Measurements from ENCODE around the gene PXMP4.

PXMP4 gene

DNA sequence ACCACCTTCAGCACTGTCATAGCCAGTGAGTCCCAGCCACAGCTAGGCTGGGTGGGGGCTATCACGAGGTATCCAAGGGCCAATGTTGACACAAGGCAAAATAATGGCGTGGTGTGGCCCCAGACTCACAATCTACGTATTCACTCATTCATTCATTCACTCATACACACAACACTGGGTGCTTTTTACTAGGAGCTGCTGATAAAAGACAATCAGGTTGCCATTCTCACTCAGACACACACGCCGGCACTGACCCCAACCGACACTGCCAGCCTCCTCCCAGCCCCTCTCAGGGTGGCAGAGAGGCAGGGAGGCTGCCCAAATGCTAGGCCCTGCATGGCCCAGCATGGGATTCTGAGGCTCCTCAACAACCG, 59.4 kb downstream of the PXMP4 start:
- no peak overlapping the region for H3K4me2 ChIP-seq (ENCODE audit: low read length)
- H3K27me3 ChIP-seq (ENCODE audit: control insufficient read depth, low read length) = no peaks in the 10 kb centered on the region
- H3K9me2 ChIP-seq (replicated peaks; ENCODE audit: control insufficient read depth, low read length) = no peaks in the 10 kb centered on the region
- no peaks in the 10 kb centered on the region for H3K79me2 ChIP-seq (ENCODE audit: control insufficient read depth, low read length)
- H3K9me3 ChIP-seq (ENCODE audit: control insufficient read depth, insufficient read depth, low read length) = no peaks in the 10 kb centered on the region
- no peaks in the 10 kb centered on the region for H4K20me1 ChIP-seq (ENCODE audit: control insufficient read depth, insufficient read depth, low read depth, low read length)
- H3K36me3 ChIP-seq (ENCODE audit: control insufficient read depth, low read length) = no peaks in the 10 kb centered on the region; the same call in 1 of the 2 replicates
- no peak for TF ChIP-seq EZH2phosphoT487 (IDR thresholded peaks at IDR 0.05; ENCODE audit: borderline replicate concordance, low read length)
- TF ChIP-seq, protein P1, sequence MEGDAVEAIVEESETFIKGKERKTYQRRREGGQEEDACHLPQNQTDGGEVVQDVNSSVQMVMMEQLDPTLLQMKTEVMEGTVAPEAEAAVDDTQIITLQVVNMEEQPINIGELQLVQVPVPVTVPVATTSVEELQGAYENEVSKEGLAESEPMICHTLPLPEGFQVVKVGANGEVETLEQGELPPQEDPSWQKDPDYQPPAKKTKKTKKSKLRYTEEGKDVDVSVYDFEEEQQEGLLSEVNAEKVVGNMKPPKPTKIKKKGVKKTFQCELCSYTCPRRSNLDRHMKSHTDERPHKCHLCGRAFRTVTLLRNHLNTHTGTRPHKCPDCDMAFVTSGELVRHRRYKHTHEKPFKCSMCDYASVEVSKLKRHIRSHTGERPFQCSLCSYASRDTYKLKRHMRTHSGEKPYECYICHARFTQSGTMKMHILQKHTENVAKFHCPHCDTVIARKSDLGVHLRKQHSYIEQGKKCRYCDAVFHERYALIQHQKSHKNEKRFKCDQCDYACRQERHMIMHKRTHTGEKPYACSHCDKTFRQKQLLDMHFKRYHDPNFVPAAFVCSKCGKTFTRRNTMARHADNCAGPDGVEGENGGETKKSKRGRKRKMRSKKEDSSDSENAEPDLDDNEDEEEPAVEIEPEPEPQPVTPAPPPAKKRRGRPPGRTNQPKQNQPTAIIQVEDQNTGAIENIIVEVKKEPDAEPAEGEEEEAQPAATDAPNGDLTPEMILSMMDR (IDR thresholded peaks at IDR 0.05; ENCODE audit: low read depth, low read length, poor library complexity, severe bottlenecking) = no peak
- no peaks in the 10 kb centered on the region; the same call in 1 of the 2 replicates for H3F3A ChIP-seq (ENCODE audit: control insufficient read depth, insufficient read depth)
- no peak overlapping the region for H3K4me3 ChIP-seq (ENCODE audit: low read length)
- no peak overlapping the region for H3K27ac ChIP-seq (ENCODE audit: low read depth, low read length)
- peaks cover 23% of the 10 kb centered on the region for H3K4me1 ChIP-seq (ENCODE audit: control insufficient read depth, low read length)

DNA sequence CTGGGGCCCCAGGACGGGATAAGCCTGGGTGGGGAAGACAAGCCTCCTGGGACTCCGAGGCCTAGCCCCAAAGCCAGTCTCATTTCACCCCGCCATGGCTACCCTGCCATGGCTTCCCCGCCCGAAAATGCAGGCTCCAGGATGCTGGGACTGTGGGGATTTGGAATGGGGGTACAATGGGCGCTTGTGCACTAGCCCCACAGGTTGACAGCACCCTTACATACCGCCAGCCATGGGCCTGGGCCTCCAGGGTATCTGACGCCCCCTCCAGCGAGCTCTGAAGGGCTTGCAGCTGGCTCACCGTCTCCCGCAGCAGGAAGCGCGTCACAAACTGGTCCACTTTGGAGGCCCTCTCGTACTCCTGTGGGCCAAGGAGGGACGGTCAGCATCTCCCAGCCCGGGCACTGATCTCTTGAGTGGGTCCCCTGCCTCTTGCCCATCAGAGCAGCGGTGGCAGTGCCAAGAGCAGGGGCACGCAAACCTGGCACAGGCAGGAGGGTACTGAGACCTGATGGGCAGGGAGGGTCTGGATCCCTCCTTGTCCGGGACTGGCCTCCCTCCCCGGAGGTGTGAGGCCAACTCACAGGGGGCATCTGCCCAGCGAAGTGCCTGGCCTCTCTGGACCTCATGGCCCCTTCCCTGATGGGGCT, 60.0 kb downstream of the PXMP4 start:
- Histone ChIP-seq H3K4me2 (ENCODE audit: low read length) (no peak overlapping the region), H3K36me3 (ENCODE audit: control insufficient read depth, low read length) (no peaks in the 10 kb centered on the region; the same call in 1 of the 2 replicates), H3K27ac (ENCODE audit: low read depth, low read length) (no peak overlapping the region)

DNA sequence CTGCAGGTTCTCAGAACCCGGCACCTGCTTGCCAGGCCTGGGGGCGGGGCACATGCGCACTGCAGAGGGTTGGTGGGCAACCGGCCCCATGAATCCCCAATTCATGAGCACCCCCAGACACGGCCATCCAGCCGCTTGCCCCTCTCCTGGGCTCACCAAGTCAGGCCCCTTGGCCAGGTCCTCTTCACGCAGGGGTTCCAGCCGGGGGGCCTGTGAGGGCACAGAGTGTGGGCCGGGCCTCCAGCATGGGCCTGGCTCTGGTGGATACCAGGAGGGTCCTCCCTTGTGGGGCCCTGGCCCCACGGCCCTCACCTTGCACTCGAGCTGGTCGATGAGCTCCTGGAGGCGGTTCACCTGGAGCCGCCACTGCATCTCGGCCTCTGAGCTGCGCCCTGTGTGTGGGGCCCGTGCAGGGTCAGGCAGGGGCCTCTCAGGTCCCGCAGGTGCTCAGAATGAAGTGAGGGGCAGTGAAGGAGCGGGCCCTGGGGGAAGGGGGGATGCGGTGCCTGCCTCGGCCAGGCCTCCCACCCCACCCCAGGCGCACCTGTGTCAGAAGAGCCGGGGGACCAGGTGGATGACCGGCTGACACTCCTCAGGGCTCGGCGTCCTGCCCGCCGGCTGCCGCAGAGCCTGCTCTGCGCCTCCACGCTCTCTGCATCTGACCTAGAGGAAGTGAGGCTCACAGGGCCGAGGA, 60.6 kb downstream of the PXMP4 start:
- TF ChIP-seq, protein P1 (IDR thresholded peaks at IDR 0.05; ENCODE audit: low read depth, low read length, poor library complexity, severe bottlenecking) = no peak
- TF ChIP-seq EZH2phosphoT487 (IDR thresholded peaks at IDR 0.05; ENCODE audit: borderline replicate concordance, low read length) = no peak
- H3K27ac ChIP-seq (ENCODE audit: low read depth, low read length) = no peak overlapping the region
- no peaks in the 10 kb centered on the region; the same call in 1 of the 2 replicates for H3F3A ChIP-seq (ENCODE audit: control insufficient read depth, insufficient read depth)
- no peaks in the 10 kb centered on the region for H4K20me1 ChIP-seq (ENCODE audit: control insufficient read depth, insufficient read depth, low read depth, low read length)
- no peaks in the 10 kb centered on the region for H3K9me2 ChIP-seq (replicated peaks; ENCODE audit: control insufficient read depth, low read length)
- no peak overlapping the region for H3K4me2 ChIP-seq (ENCODE audit: low read length)
- no peaks in the 10 kb centered on the region; the same call in 1 of the 2 replicates for H3K36me3 ChIP-seq (ENCODE audit: control insufficient read depth, low read length)
- H3K9me3 ChIP-seq (ENCODE audit: control insufficient read depth, insufficient read depth, low read length) = no peaks in the 10 kb centered on the region
- peaks cover 19% of the 10 kb centered on the region for H3K4me1 ChIP-seq (ENCODE audit: control insufficient read depth, low read length)
- H3K27me3 ChIP-seq (ENCODE audit: control insufficient read depth, low read length) = no peaks in the 10 kb centered on the region
- no peaks in the 10 kb centered on the region for H3K79me2 ChIP-seq (ENCODE audit: control insufficient read depth, low read length)
- no peak overlapping the region for H3K4me3 ChIP-seq (ENCODE audit: low read length)

More for the DNA sequence above, 60.0 kb downstream of the PXMP4 start:
- Histone ChIP-seq H3K9me3 (ENCODE audit: control insufficient read depth, insufficient read depth, low read length) (no peaks in the 10 kb centered on the region), H3K79me2 (ENCODE audit: control insufficient read depth, low read length) (no peaks in the 10 kb centered on the region), H3K4me3 (ENCODE audit: low read length) (no peak overlapping the region), H3K9me2 (replicated peaks; ENCODE audit: control insufficient read depth, low read length) (no peaks in the 10 kb centered on the region), H3K4me1 (ENCODE audit: control insufficient read depth, low read length) (peaks cover 23% of the 10 kb centered on the region), H4K20me1 (ENCODE audit: control insufficient read depth, insufficient read depth, low read depth, low read length) (no peaks in the 10 kb centered on the region), H3K27me3 (ENCODE audit: control insufficient read depth, low read length) (no peaks in the 10 kb centered on the region), H3F3A (ENCODE audit: control insufficient read depth, insufficient read depth) (no peaks in the 10 kb centered on the region; the same call in 1 of the 2 replicates)
- TF ChIP-seq, protein P1 (IDR thresholded peaks at IDR 0.05; ENCODE audit: low read depth, low read length, poor library complexity, severe bottlenecking) = no peak
